GM21576 (cell line): ENCODE results near the gene THBD.
A peak's percentile ranks its signal among the peaks of the same experiment; 100 is the strongest.

ENCODE experiments used
- ATAC-seq: cut with Tn5 transposase; IDR thresholded peaks from one replicate; pipeline ENCODE4 v1.9.1; 2021; ENCODE audit warnings: mild to moderate bottlenecking, moderate library complexity; ENCODE audit not compliant: unreplicated experiment

Gene THBD, protein sequence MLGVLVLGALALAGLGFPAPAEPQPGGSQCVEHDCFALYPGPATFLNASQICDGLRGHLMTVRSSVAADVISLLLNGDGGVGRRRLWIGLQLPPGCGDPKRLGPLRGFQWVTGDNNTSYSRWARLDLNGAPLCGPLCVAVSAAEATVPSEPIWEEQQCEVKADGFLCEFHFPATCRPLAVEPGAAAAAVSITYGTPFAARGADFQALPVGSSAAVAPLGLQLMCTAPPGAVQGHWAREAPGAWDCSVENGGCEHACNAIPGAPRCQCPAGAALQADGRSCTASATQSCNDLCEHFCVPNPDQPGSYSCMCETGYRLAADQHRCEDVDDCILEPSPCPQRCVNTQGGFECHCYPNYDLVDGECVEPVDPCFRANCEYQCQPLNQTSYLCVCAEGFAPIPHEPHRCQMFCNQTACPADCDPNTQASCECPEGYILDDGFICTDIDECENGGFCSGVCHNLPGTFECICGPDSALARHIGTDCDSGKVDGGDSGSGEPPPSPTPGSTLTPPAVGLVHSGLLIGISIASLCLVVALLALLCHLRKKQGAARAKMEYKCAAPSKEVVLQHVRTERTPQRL

DNA sequence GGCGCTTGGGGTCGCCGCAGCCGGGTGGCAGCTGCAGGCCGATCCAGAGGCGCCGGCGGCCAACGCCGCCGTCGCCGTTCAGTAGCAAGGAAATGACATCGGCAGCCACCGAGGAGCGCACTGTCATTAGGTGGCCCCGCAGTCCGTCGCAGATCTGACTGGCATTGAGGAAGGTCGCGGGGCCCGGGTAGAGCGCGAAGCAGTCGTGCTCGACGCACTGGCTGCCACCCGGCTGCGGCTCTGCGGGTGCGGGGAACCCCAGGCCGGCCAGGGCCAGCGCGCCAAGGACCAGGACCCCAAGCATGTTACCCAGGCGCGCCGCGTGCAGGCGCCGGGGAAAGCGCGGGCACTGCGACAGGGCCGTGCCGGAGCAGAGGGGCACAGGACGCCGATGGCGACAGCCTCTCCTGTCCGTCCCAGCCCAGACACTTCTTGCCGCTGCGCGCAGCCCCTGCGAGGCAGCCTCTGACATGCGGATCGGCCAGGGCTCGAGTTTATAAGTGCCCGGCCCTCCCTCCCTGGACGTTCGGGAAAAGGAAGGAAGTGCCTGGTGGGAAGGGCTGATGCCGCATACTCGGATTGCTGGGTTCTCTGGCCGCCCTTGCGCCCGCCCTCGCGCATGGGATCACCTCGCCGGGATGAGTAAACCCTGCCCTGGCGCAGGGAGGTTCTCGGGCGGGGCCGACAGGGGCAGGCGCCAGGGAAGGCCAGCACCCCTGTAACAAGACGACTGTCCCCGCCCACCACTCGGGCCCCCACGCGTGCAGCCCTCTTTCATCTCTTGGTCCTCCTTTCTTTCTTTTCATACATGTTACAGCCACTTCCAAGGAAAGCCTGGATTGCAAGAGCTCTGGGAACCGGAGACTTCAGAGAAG is at the start of gene THBD:
THBD (minus strand) TSS at position 472 of the 875 bp plus-strand sequence; CDS start at position 304, 168 bp downstream.
- ATAC-seq, result no peak

DNA sequence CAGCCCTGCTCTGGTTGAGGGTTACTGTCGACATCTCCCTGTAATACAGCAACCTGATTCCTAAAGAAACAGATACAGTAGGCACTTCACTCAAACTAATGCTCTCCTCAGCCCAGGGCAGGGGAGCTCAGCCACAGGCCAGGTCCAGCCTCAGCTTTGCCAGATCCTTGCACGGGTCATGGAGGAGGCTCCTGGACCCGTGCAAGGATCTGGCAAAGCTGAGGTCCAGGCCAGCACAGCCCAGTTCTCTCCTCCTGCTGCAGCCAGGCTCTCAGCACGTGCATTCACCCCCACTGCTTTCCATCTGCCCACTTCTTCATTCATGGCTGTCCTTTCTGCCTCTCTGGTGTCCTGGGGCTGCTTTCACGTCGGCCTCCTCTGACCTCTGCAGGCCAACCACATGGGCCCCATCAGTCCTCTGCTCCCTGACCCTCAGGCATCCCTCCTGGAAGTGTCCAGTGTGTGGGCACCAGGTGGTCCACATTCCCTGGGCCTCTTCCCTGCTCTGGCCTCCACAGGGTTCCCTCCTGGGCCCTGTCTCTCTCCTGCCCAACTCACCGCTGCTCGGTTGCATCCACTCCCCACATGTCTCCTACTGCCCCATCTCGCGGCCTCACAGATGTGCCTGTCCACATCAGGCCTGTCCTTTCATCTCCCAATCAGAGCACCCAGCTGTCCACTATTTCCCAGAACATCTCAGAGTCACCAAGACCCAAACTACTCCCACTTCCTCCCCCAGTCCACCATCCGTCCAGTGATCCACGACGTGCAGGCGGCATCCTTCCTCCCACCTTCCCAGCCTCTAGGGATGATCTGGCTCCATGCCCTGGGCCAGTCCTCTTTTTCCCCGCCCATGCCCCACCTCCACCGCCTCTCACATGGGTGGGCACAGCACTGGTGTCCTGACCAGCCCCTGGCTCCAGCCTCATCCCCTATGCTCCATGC is 48.4 kb upstream of the THBD start:
- no peak for ATAC-seq

DNA sequence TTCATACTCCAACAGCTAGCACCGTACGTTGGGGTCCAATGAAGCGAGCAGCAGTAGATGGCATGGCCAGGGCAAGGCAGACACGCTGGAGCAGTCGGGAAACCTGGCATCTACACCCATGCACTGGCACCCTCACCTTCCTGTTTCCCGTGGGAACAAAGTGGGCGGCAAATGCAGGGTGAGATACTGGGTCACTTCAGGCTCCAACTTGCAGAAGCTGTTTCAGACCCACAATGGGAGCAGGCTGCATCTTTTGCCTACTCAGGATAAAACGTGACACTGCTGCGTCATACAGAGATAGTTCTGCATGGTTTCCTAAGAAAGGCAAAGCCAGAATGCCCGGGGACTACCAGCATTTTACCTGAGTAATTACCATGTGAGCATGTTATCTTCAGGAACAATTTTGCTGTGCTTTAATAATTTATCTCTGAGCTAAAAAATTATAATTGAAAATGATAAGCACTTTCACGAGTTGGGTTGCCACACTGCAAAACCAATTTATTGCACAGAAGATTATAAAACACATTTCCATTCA is 47.6 kb upstream of the THBD start:
- ATAC-seq, result no peak

DNA sequence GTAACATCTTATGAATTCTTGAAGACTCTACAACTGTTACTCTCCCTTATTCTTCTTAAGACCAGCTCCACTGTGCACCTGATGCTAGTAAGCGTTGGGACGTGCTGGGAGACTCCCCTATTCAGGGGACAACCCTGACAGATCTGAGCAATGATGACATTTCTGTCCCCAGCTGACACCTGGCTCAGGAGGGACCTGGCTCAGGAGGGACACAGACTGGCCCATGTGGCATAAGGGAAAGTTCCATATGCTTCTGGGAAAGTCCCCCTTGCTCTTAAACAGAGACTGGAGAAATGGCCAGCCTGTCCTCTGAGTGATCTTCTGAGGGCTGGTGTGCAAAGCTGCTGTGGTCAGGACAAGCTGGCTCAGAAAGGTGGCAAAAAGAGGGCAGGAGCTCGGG is 46.6 kb upstream of the THBD start:
- no peak for ATAC-seq

DNA sequence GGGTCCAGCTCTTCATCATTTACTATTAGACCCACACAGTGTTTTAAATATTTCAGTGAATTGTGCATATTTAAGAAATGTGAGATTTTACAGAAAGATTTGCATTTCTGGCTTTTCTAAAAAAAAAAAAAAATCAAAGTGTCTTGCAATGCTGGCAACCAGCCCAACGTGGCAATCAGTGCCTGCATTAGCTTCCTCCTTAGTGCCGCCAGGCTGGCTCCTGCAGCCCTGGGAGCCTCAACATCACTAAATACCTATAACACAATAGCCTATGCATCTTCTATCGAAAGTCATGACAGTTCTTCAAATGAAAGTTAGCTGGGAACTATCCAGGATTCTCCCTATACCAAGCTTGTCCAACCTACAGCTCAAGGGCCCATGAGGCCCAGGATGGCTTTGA is 46.0 kb upstream of the THBD start:
- ATAC-seq, result no peak

DNA sequence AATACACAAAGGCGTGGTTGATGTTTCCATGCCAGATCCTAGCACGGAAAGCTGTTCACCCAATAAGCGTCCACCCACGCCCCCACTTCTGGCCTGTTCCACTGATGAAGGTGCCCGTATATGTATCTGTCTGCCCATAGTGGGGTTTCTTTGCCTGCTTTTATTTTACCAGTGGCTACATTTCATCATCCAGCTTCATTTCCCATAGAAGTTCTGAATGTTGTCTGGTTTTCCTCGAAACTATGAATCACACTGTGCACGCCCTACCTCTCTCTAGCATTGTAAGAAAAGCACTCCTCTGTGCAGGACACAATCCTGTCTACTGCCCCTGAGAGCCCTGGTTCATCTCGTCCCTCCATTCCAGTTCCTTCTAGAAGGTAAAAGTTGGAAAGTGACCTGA is 45.5 kb upstream of the THBD start:
- ATAC-seq, result no peak

DNA sequence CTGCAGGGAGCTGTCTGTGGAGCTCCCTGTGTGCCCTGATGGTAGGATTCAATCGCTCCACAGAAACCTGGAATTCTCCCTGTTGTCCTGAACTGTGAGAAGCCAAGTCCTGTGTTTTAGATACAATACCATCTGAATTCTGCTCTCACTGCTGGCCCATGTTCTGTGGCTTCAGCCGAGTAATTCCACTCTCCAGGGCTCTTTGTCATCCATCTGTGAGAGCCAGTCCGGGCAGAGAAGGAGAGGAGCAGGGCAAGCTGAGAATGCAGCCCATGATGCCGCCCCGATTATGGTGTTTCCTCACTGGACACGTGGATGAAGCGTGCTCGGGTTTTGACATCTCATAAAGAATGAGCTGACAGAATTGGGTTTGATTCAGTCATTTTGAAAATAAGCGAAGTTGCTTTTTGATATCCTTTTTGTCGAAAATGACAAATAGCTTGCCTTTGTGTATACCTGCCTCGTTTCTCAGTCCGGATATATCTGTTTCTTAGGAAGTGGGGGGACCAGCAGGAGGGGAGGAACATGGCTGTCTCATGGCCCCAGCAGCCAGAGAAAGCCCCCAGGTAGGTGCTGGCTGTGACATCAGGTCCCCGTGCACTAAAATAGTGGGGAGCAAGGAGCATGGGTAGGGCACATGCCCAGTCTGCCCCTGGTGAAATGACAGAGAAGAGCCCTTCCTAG is 44.9 kb upstream of the THBD start:
- no peak for ATAC-seq

DNA sequence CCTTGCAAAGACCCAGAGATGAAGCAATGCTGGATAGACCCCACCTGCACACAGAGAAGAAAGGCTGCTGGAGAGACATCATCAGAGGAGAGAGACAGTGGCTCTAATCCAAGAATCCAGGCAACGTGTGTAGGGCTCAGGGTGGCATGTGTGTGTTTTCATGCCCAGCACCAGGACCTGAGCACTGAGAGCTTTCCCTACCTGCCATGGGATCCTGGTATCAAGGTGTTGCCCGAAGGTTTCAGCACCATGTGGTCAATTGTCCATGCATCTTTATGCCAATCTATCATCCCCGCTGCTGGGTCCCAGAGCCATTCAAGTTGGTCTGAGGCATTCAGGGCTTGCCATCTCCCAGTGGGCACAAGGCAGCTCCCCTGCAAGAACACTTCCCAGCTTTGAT is 44.1 kb upstream of the THBD start:
- no peak for ATAC-seq

DNA sequence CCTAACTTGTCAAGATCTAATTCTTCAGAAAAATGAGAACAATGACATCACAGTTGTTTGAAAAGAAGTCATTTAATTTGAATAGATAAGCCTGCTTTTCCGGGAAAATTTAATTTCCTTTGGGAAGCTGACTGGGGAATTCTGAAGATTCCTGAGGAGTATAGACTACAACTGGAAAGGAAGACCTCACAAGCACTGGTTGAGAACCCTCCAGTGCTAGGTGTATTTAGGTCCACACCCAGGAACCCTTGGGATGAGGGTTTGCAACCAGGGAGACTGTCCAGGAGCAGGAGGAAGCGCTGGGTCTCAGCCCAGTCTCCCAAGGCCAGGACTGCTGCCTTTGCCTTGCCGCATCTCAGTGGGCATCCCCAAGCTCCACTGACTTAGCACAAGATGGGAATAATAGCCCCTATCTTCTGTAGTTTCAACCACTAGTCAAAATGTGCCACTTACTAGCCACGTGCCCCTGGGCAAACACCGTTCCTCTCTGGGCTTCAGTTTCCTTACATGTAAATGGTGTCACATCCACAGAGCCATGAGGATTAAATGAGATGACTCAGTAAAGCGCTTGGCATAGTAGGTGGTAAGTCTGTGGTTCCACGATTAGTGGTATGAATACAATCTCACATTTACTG is 43.5 kb upstream of the THBD start:
- ATAC-seq, result no peak

DNA sequence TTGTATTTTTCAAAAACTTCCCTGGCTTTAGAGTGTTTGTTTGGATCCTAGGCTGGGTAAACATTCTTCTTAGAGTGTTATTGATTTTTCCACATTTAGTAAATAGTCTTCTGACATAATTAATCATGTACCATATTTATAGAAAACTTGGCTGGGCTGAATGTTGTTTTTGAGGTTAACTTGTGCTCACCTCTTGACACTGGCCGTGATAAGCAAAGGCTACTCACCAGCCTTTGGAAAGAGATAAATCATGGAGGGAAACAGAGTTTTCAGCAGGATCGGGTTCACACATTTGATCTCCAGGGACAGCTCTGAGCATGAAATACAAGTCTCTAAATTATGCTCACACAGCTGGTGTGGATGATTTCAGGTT is 42.9 kb upstream of the THBD start:
- ATAC-seq, result no peak

DNA sequence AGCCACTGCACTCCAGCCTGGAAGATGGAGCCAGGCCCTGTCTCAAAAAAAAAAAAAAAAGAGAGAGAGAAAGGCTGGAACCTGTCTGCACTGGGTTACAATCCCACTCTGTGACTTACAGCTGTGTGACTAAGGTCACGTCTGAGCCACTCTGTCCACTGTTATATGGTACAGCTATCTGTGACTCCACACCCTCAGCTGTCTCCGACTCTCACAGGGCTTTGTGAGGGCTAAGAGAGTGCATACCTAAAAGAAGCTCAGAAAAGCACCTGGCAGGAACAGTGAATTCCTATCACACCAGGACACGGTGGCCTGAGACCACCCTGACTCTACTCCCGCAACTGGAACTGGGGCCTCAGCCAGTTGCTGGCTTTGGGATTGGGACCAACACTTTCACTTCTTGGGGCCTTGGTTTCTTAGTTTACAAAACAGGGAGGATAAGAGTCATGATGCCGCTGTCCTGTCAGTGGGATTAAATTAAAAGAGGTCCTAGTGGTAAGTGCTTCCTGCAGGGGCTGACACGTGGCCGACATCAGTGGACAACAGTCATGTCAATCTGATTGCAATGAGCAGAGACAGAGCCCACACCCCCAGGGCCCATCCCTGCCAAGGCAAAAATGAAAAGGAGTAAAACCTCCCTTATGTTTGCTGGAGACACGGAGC is 42.4 kb upstream of the THBD start:
- no peak for ATAC-seq

DNA sequence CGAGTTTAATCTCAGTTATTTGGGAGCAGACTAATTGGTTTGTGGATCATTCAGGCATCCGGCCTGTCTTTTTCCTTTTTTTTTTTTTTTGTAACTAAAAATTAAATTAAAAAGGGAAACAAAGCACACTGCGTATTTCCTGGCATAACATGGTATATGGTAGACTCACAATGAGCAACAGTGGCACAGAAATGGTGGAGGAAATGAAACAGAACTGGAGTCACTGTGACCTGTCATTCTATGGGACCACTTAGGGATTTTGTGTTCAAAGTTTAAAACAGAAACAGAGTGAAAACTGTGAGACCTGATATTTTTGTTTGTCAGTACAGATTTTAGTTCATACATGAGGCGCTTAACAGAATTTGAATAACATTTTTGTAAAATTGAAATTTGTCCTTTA is 41.4 kb upstream of the THBD start:
- no peak for ATAC-seq

DNA sequence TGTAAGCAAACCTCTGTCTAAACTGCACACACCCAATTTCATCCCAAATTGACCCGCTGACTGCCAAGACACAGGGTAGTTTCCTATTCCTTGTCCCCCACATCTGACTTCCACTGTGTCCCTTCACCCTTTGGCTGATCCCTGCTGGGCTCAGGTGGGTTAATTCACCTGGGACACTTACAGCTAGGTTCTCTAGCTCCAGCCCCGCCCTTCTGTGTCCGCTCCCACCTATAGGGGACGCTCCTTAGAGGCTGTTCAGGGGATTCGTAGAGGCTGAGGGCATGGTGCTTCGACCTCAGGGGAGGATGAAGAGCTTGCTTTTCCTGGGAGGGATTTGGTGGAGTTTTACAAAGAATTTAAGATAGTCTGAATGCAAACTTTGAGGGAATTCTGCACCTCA is 40.7 kb upstream of the THBD start:
- no peak for ATAC-seq

DNA sequence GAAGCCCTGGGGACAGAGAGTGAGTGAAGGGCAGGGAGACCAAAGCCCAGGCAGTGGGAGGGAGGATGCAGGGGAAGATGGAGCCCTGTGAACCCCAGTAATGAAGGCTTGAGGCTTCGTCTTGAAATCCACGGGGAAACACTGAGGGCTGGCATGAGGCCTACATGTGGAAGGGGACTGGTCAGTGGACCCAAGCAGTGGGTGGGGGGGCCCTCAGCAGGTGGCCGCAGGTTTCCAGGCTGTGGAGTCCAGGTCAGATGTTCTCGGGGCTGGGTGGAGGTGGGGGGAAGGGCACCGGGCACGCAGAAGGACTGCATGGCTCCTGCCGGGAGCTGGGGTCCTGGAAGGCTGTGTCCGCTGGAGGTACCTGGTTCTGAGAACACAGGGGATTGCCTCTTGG is 39.4 kb upstream of the THBD start:
- no peak for ATAC-seq

DNA sequence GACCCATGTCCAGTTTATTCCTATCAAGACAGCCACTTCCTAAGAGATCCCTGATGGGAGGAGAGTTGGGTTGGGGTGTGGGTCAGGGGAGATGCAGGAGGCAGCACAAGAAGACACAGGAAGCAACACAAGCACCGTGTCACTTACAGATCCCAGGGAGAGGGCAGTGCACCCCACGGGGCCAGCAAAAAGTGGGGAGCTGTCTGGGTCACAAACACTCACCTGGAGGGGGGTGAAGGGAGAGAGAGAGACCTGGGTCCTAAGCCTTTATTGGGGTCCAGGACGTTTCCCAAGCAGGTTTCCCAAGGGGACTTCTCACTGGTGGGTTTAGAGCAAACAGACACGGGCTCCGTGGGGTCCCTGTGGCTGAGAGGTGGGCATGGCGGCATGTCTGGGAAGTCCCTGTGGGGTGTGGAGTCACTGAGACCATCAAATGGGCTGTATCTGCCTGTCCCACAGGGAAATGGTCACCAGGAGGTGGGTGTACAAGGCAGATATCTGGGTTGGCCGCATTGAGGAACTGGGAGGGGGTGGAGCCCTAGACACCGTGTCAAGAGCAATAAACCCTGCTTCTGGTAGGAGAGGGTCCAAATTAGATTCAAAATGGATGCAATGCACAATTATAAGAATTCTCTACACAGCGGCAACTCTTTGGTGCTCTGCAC is 38.2 kb upstream of the THBD start:
- ATAC-seq, result no peak

DNA sequence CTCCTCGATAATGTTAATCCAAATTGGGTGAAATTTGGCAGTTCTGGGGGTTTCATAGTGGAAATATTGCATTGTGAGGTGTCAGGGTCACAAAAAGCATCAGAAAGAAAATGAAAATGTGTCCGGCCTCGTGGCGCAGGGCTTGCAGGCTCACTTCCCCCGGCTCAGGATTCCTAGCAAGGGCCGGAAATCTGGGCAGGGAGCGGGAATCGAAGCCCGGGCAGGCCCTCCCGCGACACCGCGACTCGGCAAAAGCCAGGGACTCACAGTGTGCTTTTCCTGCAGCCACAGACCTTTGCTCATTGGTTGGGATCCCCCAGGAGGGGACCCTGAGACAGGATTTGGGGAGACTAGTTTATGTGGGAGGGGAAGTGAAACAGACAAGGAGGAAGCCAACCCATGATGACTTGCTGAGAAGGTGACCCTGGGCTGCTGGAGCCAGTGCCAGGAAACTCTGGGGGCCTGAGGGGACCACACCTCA is 37.5 kb upstream of the THBD start:
- no peak for ATAC-seq

DNA sequence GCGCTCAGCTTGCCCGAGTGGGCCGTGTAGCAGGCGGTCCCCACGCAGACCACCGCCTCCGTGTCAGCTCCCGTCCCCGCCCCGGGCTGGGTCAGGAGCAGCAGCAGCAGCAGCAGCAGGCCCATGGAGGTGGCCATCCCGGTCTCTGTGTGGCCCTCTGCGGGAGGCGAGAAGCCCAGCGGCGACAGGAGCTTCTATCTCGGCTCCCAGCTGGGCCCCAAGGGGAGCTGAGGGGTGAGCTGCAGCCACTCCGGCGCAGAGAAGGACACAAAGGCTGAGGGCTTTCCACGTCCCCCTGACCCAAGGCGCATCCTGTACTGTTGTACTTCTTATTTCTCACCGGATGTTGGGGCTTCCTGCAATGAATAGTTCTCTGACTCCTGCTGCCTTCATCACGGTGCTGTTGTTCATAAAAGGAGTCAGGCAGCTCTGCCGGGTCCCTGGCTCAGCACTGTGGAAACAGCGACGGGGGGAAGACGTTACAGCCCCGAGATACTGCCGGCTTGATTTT is 36.6 kb upstream of the THBD start, which contains the start of gene CD93:
CD93 (minus strand) TSS at position 269 of the 511 bp plus-strand sequence; CDS start at position 137, 132 bp downstream.
- ATAC-seq, result peak; percentile 59
